Lower leg skin (tissue), 3 donors: ENCODE measurements around the gene SH3BP5.

Experiments
- POLR2A ChIP-seq, 2 donors: fragments of 450-650 bp; IDR thresholded peaks; one replicate each; pipeline ENCODE4 v1.6.1; 2016 to 2017; ENCODE audit warnings: antibody characterized with exemption in 2 of 2, mild to moderate bottlenecking in 1 of 2, moderate library complexity in 1 of 2
- TF ChIP-seq, protein P1 (sequence below), 3 donors: fragments of 450-650 bp; IDR thresholded peaks; one replicate each; pipeline ENCODE4 v1.5.1; 2016; ENCODE audit warnings: antibody characterized with exemption in 3 of 3, mild to moderate bottlenecking in 3 of 3, moderate library complexity in 2 of 3

DNA sequence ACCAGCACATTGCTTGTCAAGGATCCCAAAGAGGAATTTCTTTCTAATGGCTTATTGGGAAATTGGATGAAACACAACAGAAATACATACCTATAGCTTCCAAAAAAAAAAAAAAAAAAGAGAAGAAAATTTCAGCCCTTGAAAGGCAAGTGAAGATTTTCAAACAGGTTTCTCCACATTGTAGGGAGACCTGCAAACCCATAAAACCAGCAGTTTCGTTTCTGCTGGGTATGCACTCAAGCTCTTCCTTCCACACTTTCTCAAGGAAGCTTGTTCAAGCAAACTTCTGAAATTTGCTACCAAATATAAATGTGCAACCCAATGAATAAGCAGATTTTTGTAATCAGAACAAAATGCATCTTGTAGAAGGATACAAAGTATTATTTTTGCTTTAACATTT is 15.9 kb upstream of the SH3BP5 start:
- TF ChIP-seq, protein P1, sequence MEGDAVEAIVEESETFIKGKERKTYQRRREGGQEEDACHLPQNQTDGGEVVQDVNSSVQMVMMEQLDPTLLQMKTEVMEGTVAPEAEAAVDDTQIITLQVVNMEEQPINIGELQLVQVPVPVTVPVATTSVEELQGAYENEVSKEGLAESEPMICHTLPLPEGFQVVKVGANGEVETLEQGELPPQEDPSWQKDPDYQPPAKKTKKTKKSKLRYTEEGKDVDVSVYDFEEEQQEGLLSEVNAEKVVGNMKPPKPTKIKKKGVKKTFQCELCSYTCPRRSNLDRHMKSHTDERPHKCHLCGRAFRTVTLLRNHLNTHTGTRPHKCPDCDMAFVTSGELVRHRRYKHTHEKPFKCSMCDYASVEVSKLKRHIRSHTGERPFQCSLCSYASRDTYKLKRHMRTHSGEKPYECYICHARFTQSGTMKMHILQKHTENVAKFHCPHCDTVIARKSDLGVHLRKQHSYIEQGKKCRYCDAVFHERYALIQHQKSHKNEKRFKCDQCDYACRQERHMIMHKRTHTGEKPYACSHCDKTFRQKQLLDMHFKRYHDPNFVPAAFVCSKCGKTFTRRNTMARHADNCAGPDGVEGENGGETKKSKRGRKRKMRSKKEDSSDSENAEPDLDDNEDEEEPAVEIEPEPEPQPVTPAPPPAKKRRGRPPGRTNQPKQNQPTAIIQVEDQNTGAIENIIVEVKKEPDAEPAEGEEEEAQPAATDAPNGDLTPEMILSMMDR (IDR thresholded peaks at IDR 0.05): no peak
- no peak for TF ChIP-seq POLR2A (IDR thresholded peaks at IDR 0.05)
